ENCODE results near the gene SLC9A4. TPM values are rescaled to one million over a fixed set of nuclear protein-coding genes. Genes with fewer than 3 reads are reported as not detected.

SLC9A4 gene
- total and polyA plus RNA-seq, 4 donors = 0.06 to 0.09 TPM; not detected in 2

GRCh38 chr2:102508863-102509262 is 35.8 kb downstream of the SLC9A4 start:
- ATAC-seq (ENCODE audit: insufficient read depth, low FRiP score) (no peak), DNase-seq (no peak)
- no peak overlapping the region for H3K27ac ChIP-seq (ENCODE audit: low read depth in 1 of 2, low read length in 1 of 2)
- no peaks in the 10 kb centered on the region for H3K36me3 ChIP-seq (ENCODE audit: control insufficient read depth in 4 of 4, insufficient read depth in 4 of 4, low read length in 4 of 4)
- 27 to 37% methylated on average over 4 of the region's 4 CpGs for WGBS, 2 donors
- no peak overlapping the region for H3K9ac ChIP-seq (ENCODE audit: insufficient read depth in 1 of 2, low read length in 2 of 2)
- H3K4me3 ChIP-seq = no peak overlapping the region
- peaks cover 0 to 3% (median 0%) of the 10 kb centered on the region in 4 donors for H3K9me3 ChIP-seq (ENCODE audit: control insufficient read depth in 4 of 4, insufficient read depth in 3 of 4, low read length in 3 of 4)
- H3K4me1 ChIP-seq (ENCODE audit: control insufficient read depth in 5 of 5, insufficient read depth in 5 of 5, low read length in 5 of 5) = peaks cover 0 to 2% (median 0%) of the 10 kb centered on the region in 5 donors
- TF ChIP-seq, protein P1, sequence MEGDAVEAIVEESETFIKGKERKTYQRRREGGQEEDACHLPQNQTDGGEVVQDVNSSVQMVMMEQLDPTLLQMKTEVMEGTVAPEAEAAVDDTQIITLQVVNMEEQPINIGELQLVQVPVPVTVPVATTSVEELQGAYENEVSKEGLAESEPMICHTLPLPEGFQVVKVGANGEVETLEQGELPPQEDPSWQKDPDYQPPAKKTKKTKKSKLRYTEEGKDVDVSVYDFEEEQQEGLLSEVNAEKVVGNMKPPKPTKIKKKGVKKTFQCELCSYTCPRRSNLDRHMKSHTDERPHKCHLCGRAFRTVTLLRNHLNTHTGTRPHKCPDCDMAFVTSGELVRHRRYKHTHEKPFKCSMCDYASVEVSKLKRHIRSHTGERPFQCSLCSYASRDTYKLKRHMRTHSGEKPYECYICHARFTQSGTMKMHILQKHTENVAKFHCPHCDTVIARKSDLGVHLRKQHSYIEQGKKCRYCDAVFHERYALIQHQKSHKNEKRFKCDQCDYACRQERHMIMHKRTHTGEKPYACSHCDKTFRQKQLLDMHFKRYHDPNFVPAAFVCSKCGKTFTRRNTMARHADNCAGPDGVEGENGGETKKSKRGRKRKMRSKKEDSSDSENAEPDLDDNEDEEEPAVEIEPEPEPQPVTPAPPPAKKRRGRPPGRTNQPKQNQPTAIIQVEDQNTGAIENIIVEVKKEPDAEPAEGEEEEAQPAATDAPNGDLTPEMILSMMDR (IDR thresholded peaks at IDR 0.05; ENCODE audit: control extremely low read depth, extremely low read depth) = no peak
- no peaks in the 10 kb centered on the region for H3K27me3 ChIP-seq (ENCODE audit: control insufficient read depth in 3 of 3, insufficient read depth in 3 of 3, low read length in 2 of 3)

DNA sequence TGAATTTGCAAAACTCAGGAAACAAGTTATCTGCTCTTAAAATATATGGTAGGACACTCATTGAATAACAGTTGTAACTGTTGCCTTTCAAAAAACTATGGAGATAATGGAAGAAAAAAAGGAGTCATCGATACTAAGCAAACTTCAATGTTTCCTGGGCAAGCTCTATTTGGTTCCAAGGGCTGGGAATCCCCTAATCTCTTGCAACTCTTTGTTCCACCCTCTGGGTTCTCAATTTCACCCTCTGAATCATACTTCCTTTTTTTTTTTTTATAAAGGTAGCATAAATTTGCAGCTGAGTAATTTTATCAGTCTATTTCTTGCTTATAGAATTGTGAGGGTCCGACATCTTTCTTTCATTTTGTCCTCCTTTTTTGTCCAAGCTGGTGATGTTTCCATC is 36.7 kb downstream of the SLC9A4 start:
- DNase-seq (no peak), ATAC-seq (ENCODE audit: insufficient read depth, low FRiP score) (no peak)
- Histone ChIP-seq H3K9ac (ENCODE audit: insufficient read depth in 1 of 2, low read length in 2 of 2) (no peak overlapping the region), H3K36me3 (ENCODE audit: control insufficient read depth in 4 of 4, insufficient read depth in 4 of 4, low read length in 4 of 4) (no peaks in the 10 kb centered on the region), H3K27me3 (ENCODE audit: control insufficient read depth in 3 of 3, insufficient read depth in 3 of 3, low read length in 2 of 3) (no peaks in the 10 kb centered on the region), H3K4me3 (no peak overlapping the region), H3K9me3 (ENCODE audit: control insufficient read depth in 4 of 4, insufficient read depth in 3 of 4, low read length in 3 of 4) (peaks cover 0 to 3% (median 0%) of the 10 kb centered on the region in 4 donors), H3K4me1 (ENCODE audit: control insufficient read depth in 5 of 5, insufficient read depth in 5 of 5, low read length in 5 of 5) (peaks cover 0 to 2% (median 0%) of the 10 kb centered on the region in 5 donors), H3K27ac (ENCODE audit: low read depth in 1 of 2, low read length in 1 of 2) (no peak overlapping the region)
- TF ChIP-seq, protein P1 (IDR thresholded peaks at IDR 0.05; ENCODE audit: control extremely low read depth, extremely low read depth) = no peak
- WGBS, 2 donors = 62 to 64% methylated on average over 2 of the region's 2 CpGs

DNA sequence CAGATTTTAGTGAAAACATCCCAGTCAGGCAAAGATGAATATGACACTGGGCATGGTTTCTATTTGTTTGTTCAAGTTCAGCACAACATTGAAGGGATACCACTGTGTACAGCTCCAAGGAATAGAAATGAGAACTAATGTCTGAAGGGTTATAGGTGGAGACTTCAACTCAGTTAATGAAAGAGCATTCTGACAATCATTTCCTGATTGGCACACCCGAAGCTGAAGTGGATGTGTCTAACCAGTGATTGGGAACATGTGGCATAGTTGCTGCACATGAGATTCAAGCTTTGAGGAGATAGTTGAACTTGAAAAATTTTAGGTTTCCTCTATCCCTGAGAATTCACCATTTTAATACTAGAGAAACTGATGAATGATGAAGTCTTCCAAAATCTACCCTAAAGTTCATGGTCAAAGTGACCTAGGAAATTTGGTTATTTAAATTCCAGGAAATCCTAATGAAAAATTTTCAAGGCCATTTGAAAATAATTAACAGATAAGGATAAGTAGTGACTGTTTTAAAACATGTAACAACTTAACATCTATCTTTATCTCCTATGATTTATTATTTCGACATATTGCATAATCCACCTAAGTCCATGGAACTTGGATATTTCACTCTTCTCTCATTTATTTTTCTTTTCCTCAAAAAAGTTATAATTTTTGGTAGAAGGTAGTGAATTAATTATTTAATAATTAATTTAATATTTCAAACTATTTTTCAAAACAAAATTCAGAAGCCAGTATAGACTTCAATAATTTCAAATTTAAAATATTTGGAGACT is 38.0 kb downstream of the SLC9A4 start:
- H3K27me3 ChIP-seq (ENCODE audit: control insufficient read depth in 3 of 3, insufficient read depth in 3 of 3, low read length in 2 of 3) = no peaks in the 10 kb centered on the region
- no peaks in the 10 kb centered on the region for H3K36me3 ChIP-seq (ENCODE audit: control insufficient read depth in 4 of 4, insufficient read depth in 4 of 4, low read length in 4 of 4)
- peaks cover 0 to 3% (median 0%) of the 10 kb centered on the region in 4 donors for H3K9me3 ChIP-seq (ENCODE audit: control insufficient read depth in 4 of 4, insufficient read depth in 3 of 4, low read length in 3 of 4)
- H3K27ac ChIP-seq (ENCODE audit: low read depth in 1 of 2, low read length in 1 of 2) = no peak overlapping the region
- no peak overlapping the region for H3K4me3 ChIP-seq
- no peak overlapping the region for H3K9ac ChIP-seq (ENCODE audit: insufficient read depth in 1 of 2, low read length in 2 of 2)
- no peaks in the 10 kb centered on the region for H3K4me1 ChIP-seq (ENCODE audit: control insufficient read depth in 5 of 5, insufficient read depth in 5 of 5, low read length in 5 of 5)
- TF ChIP-seq, protein P1 (IDR thresholded peaks at IDR 0.05; ENCODE audit: control extremely low read depth, extremely low read depth) = no peak
- DNase-seq (no peak), ATAC-seq (ENCODE audit: insufficient read depth, low FRiP score) (no peak)
- WGBS, 2 donors = 63 to 64% methylated on average over 2 of the region's 2 CpGs
